Measurements from ENCODE around the gene CCDC88C. TPM values are rescaled to one million over a fixed set of nuclear protein-coding genes. Genes with fewer than 3 reads are reported as not detected.

CCDC88C gene
- total RNA-seq, 1 experiment from 2014 or later = 29.8 TPM

- Histone ChIP-seq H3K27me3 (replicated peaks; ENCODE audit: control insufficient read depth, insufficient read depth, low read length) (no peaks in the 10 kb centered on the region), H3K36me3 (ENCODE audit: control insufficient read depth, insufficient read depth, low read length) (no peaks in the 10 kb centered on the region; the same call in 1 of the 2 replicates), H3K4me3 (ENCODE audit: low read depth, low read length) (no peak overlapping the region), H3K4me1 (no peaks in the 10 kb centered on the region), H3K9me3 (no peaks in the 10 kb centered on the region)
- ChIA-PET POLR2A (no interaction called here), CTCF (no interaction called here)
- Mint-ChIP-seq H3K4me1 (ENCODE audit: low read depth, unreplicated experiment) (peaks cover 6% of the 10 kb centered on the region), H3K4me3 (ENCODE audit: unreplicated experiment) (no peak overlapping the region), H3K27ac (ENCODE audit: unreplicated experiment) (no peak overlapping the region), H3K36me3 (ENCODE audit: insufficient read depth, unreplicated experiment) (peaks cover 5% of the 10 kb centered on the region), H3K9me3 (ENCODE audit: unreplicated experiment) (no peaks in the 10 kb centered on the region), H3K27me3 (ENCODE audit: insufficient read depth, unreplicated experiment) (no peaks in the 10 kb centered on the region)
- no peak for TF ChIP-seq CTCF (IDR thresholded peaks at IDR 0.05; ENCODE audit: insufficient read depth in 1 of 2, low read depth in 1 of 2, low read length in 1 of 2, severe bottlenecking in 1 of 2, unreplicated experiment in 1 of 2)
- intact Hi-C loops (cut with micrococcal nuclease; ENCODE audit: unreplicated experiment) = no loop called here
- no peak for DNase-seq
- no TSS peak for BruUV-seq (replicated peaks)
Measured at GRCh38 chr14:91332986-91333649, 84.5 kb downstream of the CCDC88C start.

GRCh38 chr14:91332171-91332985 is 85.2 kb downstream of the CCDC88C start:
- H3K9me3 Mint-ChIP-seq (ENCODE audit: unreplicated experiment) = no peaks in the 10 kb centered on the region
- no peak overlapping the region for H3K4me3 Mint-ChIP-seq (ENCODE audit: unreplicated experiment)

GRCh38 chr14:91331721-91332120 is 85.9 kb downstream of the CCDC88C start:
- no peaks in the 10 kb centered on the region for H3K27me3 Mint-ChIP-seq (ENCODE audit: insufficient read depth, unreplicated experiment)
- no peak overlapping the region for H3K27ac Mint-ChIP-seq (ENCODE audit: unreplicated experiment)
- no peaks in the 10 kb centered on the region; the same call in 1 of the 2 replicates for H3K36me3 ChIP-seq (ENCODE audit: control insufficient read depth, insufficient read depth, low read length)
- no TSS peak for BruUV-seq (replicated peaks)
- no peaks in the 10 kb centered on the region for H3K9me3 ChIP-seq
- intact Hi-C loops (cut with micrococcal nuclease; ENCODE audit: unreplicated experiment) = no loop called here
- no peak overlapping the region for H3K4me3 Mint-ChIP-seq (ENCODE audit: unreplicated experiment)
- no peak overlapping the region for H3K4me3 ChIP-seq (ENCODE audit: low read depth, low read length)
- ChIA-PET POLR2A (no interaction called here), CTCF (no interaction called here)
- H3K4me1 Mint-ChIP-seq (ENCODE audit: low read depth, unreplicated experiment) = peaks cover 6% of the 10 kb centered on the region
- no peaks in the 10 kb centered on the region for H3K27me3 ChIP-seq (replicated peaks; ENCODE audit: control insufficient read depth, insufficient read depth, low read length)
- H3K4me1 ChIP-seq = no peaks in the 10 kb centered on the region
- H3K9me3 Mint-ChIP-seq (ENCODE audit: unreplicated experiment) = no peaks in the 10 kb centered on the region
- no peak for TF ChIP-seq CTCF (IDR thresholded peaks at IDR 0.05; ENCODE audit: insufficient read depth in 1 of 2, low read depth in 1 of 2, low read length in 1 of 2, severe bottlenecking in 1 of 2, unreplicated experiment in 1 of 2)
- H3K36me3 Mint-ChIP-seq (ENCODE audit: insufficient read depth, unreplicated experiment) = peaks cover 5% of the 10 kb centered on the region
- DNase-seq = no peak

More at GRCh38 chr14:91332171-91332985, 85.2 kb downstream of the CCDC88C start:
- no peak for DNase-seq
- CTCF ChIA-PET = no interaction called here
- Mint-ChIP-seq H3K4me1 (ENCODE audit: low read depth, unreplicated experiment) (peaks cover 6% of the 10 kb centered on the region), H3K36me3 (ENCODE audit: insufficient read depth, unreplicated experiment) (peaks cover 5% of the 10 kb centered on the region), H3K27me3 (ENCODE audit: insufficient read depth, unreplicated experiment) (no peaks in the 10 kb centered on the region), H3K27ac (ENCODE audit: unreplicated experiment) (no peak overlapping the region)
- no peak for TF ChIP-seq CTCF (IDR thresholded peaks at IDR 0.05; ENCODE audit: insufficient read depth in 1 of 2, low read depth in 1 of 2, low read length in 1 of 2, severe bottlenecking in 1 of 2, unreplicated experiment in 1 of 2)
- intact Hi-C loops (cut with micrococcal nuclease; ENCODE audit: unreplicated experiment) = no loop called here
- POLR2A ChIA-PET = no interaction called here
- Histone ChIP-seq H3K4me1 (no peaks in the 10 kb centered on the region), H3K4me3 (ENCODE audit: low read depth, low read length) (no peak overlapping the region), H3K36me3 (ENCODE audit: control insufficient read depth, insufficient read depth, low read length) (no peaks in the 10 kb centered on the region; the same call in 1 of the 2 replicates), H3K9me3 (no peaks in the 10 kb centered on the region), H3K27me3 (replicated peaks; ENCODE audit: control insufficient read depth, insufficient read depth, low read length) (no peaks in the 10 kb centered on the region)
- BruUV-seq (replicated peaks) = no TSS peak
